GM19395 (cell line): ENCODE results near the gene NOS1.
A peak's percentile ranks its signal among the peaks of the same experiment; 100 is the strongest.
"Not testable (repeated sequence)": the region's sequence is repeated elsewhere in the genome, so short reads cannot be mapped to it uniquely, and the experiment has no call there.

Experiments
- ATAC-seq: cut with Tn5 transposase; IDR thresholded peaks from one replicate; pipeline ENCODE4 v1.9.1; 2021; ENCODE audit warnings: mild to moderate bottlenecking, moderate library complexity; ENCODE audit not compliant: unreplicated experiment

Gene NOS1

GRCh38 chr12:117361347-117361751, at the start of gene NOS1:
Gene NOS1, minus strand, starts transcription at chr12:117361626. Its CDS starts 30,557 bp downstream, at chr12:117331069.
- ATAC-seq = no peak

GRCh38 chr12:117409286-117409685, 47.9 kb upstream of the NOS1 start:
- ATAC-seq = no peak

GRCh38 chr12:117408161-117408791, 46.9 kb upstream of the NOS1 start:
- ATAC-seq = no peak

GRCh38 chr12:117404940-117405339, 43.5 kb upstream of the NOS1 start:
- ATAC-seq = no peak

GRCh38 chr12:117404203-117404853, 42.9 kb upstream of the NOS1 start:
- no peak for ATAC-seq

- no peak for ATAC-seq
Observed at GRCh38 chr12:117403586-117404139, 42.2 kb upstream of the NOS1 start.

- no peak for ATAC-seq
Observed at GRCh38 chr12:117402363-117402762, 40.9 kb upstream of the NOS1 start.

GRCh38 chr12:117400912-117401311, 39.5 kb upstream of the NOS1 start:
- ATAC-seq = no peak

GRCh38 chr12:117398482-117398881, 37.1 kb upstream of the NOS1 start:
- ATAC-seq = not testable (repeated sequence)

- no peak for ATAC-seq
Observed at GRCh38 chr12:117395766-117396165, 34.3 kb upstream of the NOS1 start.

GRCh38 chr12:117394491-117394890, 33.1 kb upstream of the NOS1 start:
- no peak for ATAC-seq

GRCh38 chr12:117393656-117394055, 32.2 kb upstream of the NOS1 start:
- no peak for ATAC-seq

GRCh38 chr12:117390866-117391265, 29.4 kb upstream of the NOS1 start:
- no peak for ATAC-seq

GRCh38 chr12:117388951-117389446, 27.6 kb upstream of the NOS1 start:
- no peak for ATAC-seq

GRCh38 chr12:117387832-117388231, 26.4 kb upstream of the NOS1 start:
- no peak for ATAC-seq

GRCh38 chr12:117384735-117385134, 23.3 kb upstream of the NOS1 start:
- ATAC-seq = no peak

GRCh38 chr12:117380083-117380482, 18.7 kb upstream of the NOS1 start:
- no peak for ATAC-seq

GRCh38 chr12:117377758-117378157, 16.3 kb upstream of the NOS1 start:
- ATAC-seq = no peak

- no peak for ATAC-seq
Observed at GRCh38 chr12:117370588-117370987, 9.2 kb upstream of the NOS1 start.

GRCh38 chr12:117370000-117370399, 8.6 kb upstream of the NOS1 start:
- ATAC-seq = not testable (repeated sequence)

GRCh38 chr12:117367006-117367638, 5.7 kb upstream of the NOS1 start:
- peak; percentile 56 for ATAC-seq
